ENCODE data around the gene C16orf95. TPM values are rescaled to one million over a fixed set of nuclear protein-coding genes. Genes with fewer than 3 reads are reported as not detected.

Gene C16orf95
- total RNA-seq, 1 experiment from 2014 or later: 22.8 TPM

Other genes with a start within 250 kb of the C16orf95 start
- gene FBXO31, start 66.4 kb upstream of the C16orf95 start, total RNA-seq (2014; rRNA removed; shearing (Covaris generic)): 18.4 and 19.8 TPM in 2 replicates
- gene MAP1LC3B, start 74.9 kb upstream of the C16orf95 start, total RNA-seq (2014; rRNA removed; shearing (Covaris generic)): 27.4 and 35.9 TPM in 2 replicates
- gene ZCCHC14, start 175.6 kb upstream of the C16orf95 start, total RNA-seq (2014; rRNA removed; shearing (Covaris generic)): 7.1 and 8.4 TPM in 2 replicates